Endothelial cell (in vitro differentiated cells): Measurements from ENCODE around the gene POU2F1. TPM values are rescaled to one million over a fixed set of nuclear protein-coding genes. Genes with fewer than 3 reads are reported as not detected.

Source experiments
- DNase-seq: peaks from one replicate; pipeline ENCODE4 v3.0.0; 2021; ENCODE audit warnings: low spot score
- H3K27ac Mint-ChIP-seq: one replicate; pipeline ENCODE4 v1.8.0; 2021; ENCODE audit warnings: mixed read lengths, inconsistent platforms; ENCODE audit not compliant: unreplicated experiment
- H3K27me3 Mint-ChIP-seq: one replicate; pipeline ENCODE4 v1.8.0; 2021; ENCODE audit warnings: mild to moderate bottlenecking, moderate library complexity, mixed read lengths, inconsistent platforms; ENCODE audit not compliant: unreplicated experiment
- H3K36me3 Mint-ChIP-seq: one replicate; pipeline ENCODE4 v1.8.0; 2021; ENCODE audit warnings: mild to moderate bottlenecking, low read depth, mixed read lengths, inconsistent platforms; ENCODE audit not compliant: unreplicated experiment
- H3K4me1 Mint-ChIP-seq: one replicate; pipeline ENCODE4 v1.8.0; 2021; ENCODE audit warnings: mild to moderate bottlenecking, mixed read lengths, inconsistent platforms; ENCODE audit not compliant: unreplicated experiment
- H3K4me3 Mint-ChIP-seq: one replicate; pipeline ENCODE4 v1.8.0; 2021; ENCODE audit warnings: mild to moderate bottlenecking, mixed read lengths, inconsistent platforms; ENCODE audit not compliant: unreplicated experiment
- H3K9me3 Mint-ChIP-seq: one replicate; pipeline ENCODE4 v1.8.0; 2021; ENCODE audit warnings: mixed read lengths, inconsistent platforms; ENCODE audit not compliant: unreplicated experiment
- CTCF ChIP-seq: fragments of 200-600 bp; sonication (generic); IDR thresholded peaks from one replicate; pipeline ENCODE4 v1.5.0; 2021; ENCODE audit warnings: antibody characterized with exemption; ENCODE audit not compliant: unreplicated experiment
- total RNA-seq: library from RNA; stranded (reverse); fragmentation: NEBNext Ultra II Directional; extraction: Animal tissue kit (Norgen Biotek cat#: 25700); gene quantifications from one replicate; pipeline ENCODE4 v1.2.1, GENCODE V29; 2021; ENCODE audit not compliant: unreplicated experiment

POU2F1 gene
- total RNA-seq, 1 donor from 2014 or later: 24.5 TPM

GRCh38 chr1:167431261-167431908 is 210.7 kb downstream of the POU2F1 start:
- no peak overlapping the region for H3K4me3 Mint-ChIP-seq
- H3K4me1 Mint-ChIP-seq: peaks cover 8% of the 10 kb centered on the region
- H3K27me3 Mint-ChIP-seq: peaks cover 4% of the 10 kb centered on the region
- peaks cover 4% of the 10 kb centered on the region for H3K36me3 Mint-ChIP-seq
- no peak for TF ChIP-seq CTCF
- H3K27ac Mint-ChIP-seq: no peak overlapping the region
- no peaks in the 10 kb centered on the region for H3K9me3 Mint-ChIP-seq
- DNase-seq: no peak

- Mint-ChIP-seq H3K4me1 (peaks cover 8% of the 10 kb centered on the region), H3K36me3 (peaks cover 4% of the 10 kb centered on the region), H3K9me3 (no peaks in the 10 kb centered on the region), H3K27me3 (peaks cover 1% of the 10 kb centered on the region), H3K4me3 (no peak overlapping the region), H3K27ac (no peak overlapping the region)
- no peak for DNase-seq
- TF ChIP-seq CTCF: no peak
Measured at GRCh38 chr1:167431909-167432650, 211.4 kb downstream of the POU2F1 start.

GRCh38 chr1:167432780-167433179 is 212.1 kb downstream of the POU2F1 start:
- Mint-ChIP-seq H3K4me1 (peaks cover 8% of the 10 kb centered on the region), H3K27ac (no peak overlapping the region), H3K4me3 (no peak overlapping the region), H3K9me3 (no peaks in the 10 kb centered on the region), H3K36me3 (peaks cover 4% of the 10 kb centered on the region), H3K27me3 (peaks cover 1% of the 10 kb centered on the region)
- DNase-seq: no peak
- no peak for TF ChIP-seq CTCF

- H3K4me3 Mint-ChIP-seq: no peak overlapping the region
- H3K27me3 Mint-ChIP-seq: peaks cover 5% of the 10 kb centered on the region
- no peaks in the 10 kb centered on the region for H3K9me3 Mint-ChIP-seq
- no peak for DNase-seq
- TF ChIP-seq CTCF: no peak
- H3K4me1 Mint-ChIP-seq: no peaks in the 10 kb centered on the region
- no peak overlapping the region for H3K27ac Mint-ChIP-seq
- H3K36me3 Mint-ChIP-seq: peaks cover 4% of the 10 kb centered on the region
Measured at GRCh38 chr1:167433884-167434283, 213.2 kb downstream of the POU2F1 start.

- peaks cover 5% of the 10 kb centered on the region for H3K27me3 Mint-ChIP-seq
- DNase-seq: no peak
- H3K4me1 Mint-ChIP-seq: no peaks in the 10 kb centered on the region
- H3K27ac Mint-ChIP-seq: no peak overlapping the region
- peaks cover 4% of the 10 kb centered on the region for H3K36me3 Mint-ChIP-seq
- H3K4me3 Mint-ChIP-seq: no peak overlapping the region
- no peaks in the 10 kb centered on the region for H3K9me3 Mint-ChIP-seq
- no peak for TF ChIP-seq CTCF
Measured at GRCh38 chr1:167434306-167434705, 213.6 kb downstream of the POU2F1 start.
